CD14-positive monocyte (primary cell): ENCODE data around the gene SEC61B. TPM values are rescaled to one million over a fixed set of nuclear protein-coding genes. Genes with fewer than 3 reads are reported as not detected.

Experiments
- DNase-seq, 3 donors: peaks; one replicate each; pipeline ENCODE4 v3.0.0-alpha.2; 2011 to 2022
- H2AFZ ChIP-seq: 2 replicates; pipeline ENCODE4 v1.6.0; 2012; ENCODE audit warnings: mild to moderate bottlenecking, low read depth, low read length, inconsistent platforms; ENCODE audit not compliant: insufficient read depth, poor library complexity, severe bottlenecking
- H3K27ac ChIP-seq, 2 donors: 1 replicate in 1 of 2; 2 replicates in 1 of 2; pipeline ENCODE4 v1.5.1; 2012 to 2013; ENCODE audit warnings: low read length in 2 of 2, control low read depth in 1 of 2, inconsistent platforms in 1 of 2, low read depth in 1 of 2, mild to moderate bottlenecking in 1 of 2
- H3K27me3 ChIP-seq, 2 donors: one replicate each; pipeline versions ENCODE4 v1.6.0 to v1.6.1; 2011 to 2013; ENCODE audit warnings: low read length in 2 of 2; ENCODE audit not compliant: control insufficient read depth in 2 of 2, insufficient read depth in 2 of 2
- H3K36me3 ChIP-seq, 2 donors: replicated peaks in 1 of 2; 1 replicate in 1 of 2; 2 replicates in 1 of 2; pipeline versions ENCODE4 v1.5.1 to v1.6.1; 2012 to 2013; ENCODE audit warnings: low read length in 2 of 2, control low read depth in 1 of 2, inconsistent platforms in 1 of 2, mild to moderate bottlenecking in 1 of 2; ENCODE audit not compliant: insufficient read depth in 2 of 2, control insufficient read depth in 1 of 2
- H3K4me1 ChIP-seq, 2 donors: 1 replicate in 1 of 2; 2 replicates in 1 of 2; pipeline versions ENCODE4 v1.5.1 to v1.6.1; 2012 to 2013; ENCODE audit warnings: low read length in 2 of 2, control low read depth in 1 of 2, inconsistent platforms in 1 of 2, mild to moderate bottlenecking in 1 of 2, moderate library complexity in 1 of 2; ENCODE audit not compliant: insufficient read depth in 2 of 2, control insufficient read depth in 1 of 2
- H3K4me2 ChIP-seq: replicated peaks from 2 replicates; pipeline ENCODE3; 2012; ENCODE audit warnings: low read length, moderate library complexity, mild to moderate bottlenecking; ENCODE audit not compliant: poor library complexity, severe bottlenecking; ENCODE audit errors: extremely low read depth
- H3K4me3 ChIP-seq, 3 experiments: fragments of 200-600 bp in 1 of 3; sonication (generic) in 1 of 3; replicated peaks in 1 of 3; 1 replicate in 2 of 3; 2 replicates in 1 of 3; pipeline ENCODE4 v1.5.1; 2011 to 2013; ENCODE audit warnings: low read length in 3 of 3, mild to moderate bottlenecking in 3 of 3, control low read depth in 2 of 3, low read depth in 2 of 3, inconsistent platforms in 1 of 3, moderate library complexity in 1 of 3
- H3K79me2 ChIP-seq: 2 replicates; pipeline ENCODE4 v1.6.0; 2012; ENCODE audit warnings: mild to moderate bottlenecking, control low read depth, inconsistent platforms, low read length, moderate library complexity; ENCODE audit not compliant: insufficient read depth
- H3K9ac ChIP-seq: 2 replicates; pipeline ENCODE4 v1.6.0; 2017; ENCODE audit warnings: low read length, mild to moderate bottlenecking; ENCODE audit not compliant: insufficient read depth, poor library complexity, severe bottlenecking
- H3K9me3 ChIP-seq, 2 donors: replicated peaks in 1 of 2; 1 replicate in 1 of 2; 2 replicates in 1 of 2; pipeline versions ENCODE4 v1.5.1 to v1.6.1; 2012 to 2013; ENCODE audit warnings: low read length in 2 of 2, control low read depth in 1 of 2; ENCODE audit not compliant: control insufficient read depth in 1 of 2, insufficient read depth in 1 of 2
- H4K20me1 ChIP-seq: 2 replicates; pipeline ENCODE4 v1.6.0; 2012; ENCODE audit warnings: mild to moderate bottlenecking, low read length, control low read depth, moderate library complexity; ENCODE audit not compliant: insufficient read depth
- H3K27ac Mint-ChIP-seq, 7 donors: one replicate each; pipeline ENCODE4 v1.8.0; 2020; ENCODE audit warnings: mild to moderate bottlenecking in 7 of 7, mixed read lengths in 7 of 7, moderate library complexity in 6 of 7, inconsistent platforms in 2 of 7
- H3K27me3 Mint-ChIP-seq, 3 donors: one replicate each; pipeline ENCODE4 v1.8.0; 2021 to 2022; ENCODE audit warnings: low read depth in 3 of 3, mild to moderate bottlenecking in 3 of 3, mixed read lengths in 3 of 3, moderate library complexity in 3 of 3, inconsistent platforms in 1 of 3
- H3K36me3 Mint-ChIP-seq, 2 donors: one replicate each; pipeline ENCODE4 v1.8.0; 2020; ENCODE audit warnings: mixed read lengths in 2 of 2, inconsistent platforms in 1 of 2, mild to moderate bottlenecking in 1 of 2
- H3K4me1 Mint-ChIP-seq: one replicate; pipeline ENCODE4 v1.8.0; 2020; ENCODE audit warnings: mild to moderate bottlenecking, mixed read lengths
- H3K4me3 Mint-ChIP-seq, 2 donors: one replicate each; pipeline ENCODE4 v1.8.0; 2020; ENCODE audit warnings: mild to moderate bottlenecking in 2 of 2, mixed read lengths in 2 of 2, moderate library complexity in 1 of 2
- H3K9me3 Mint-ChIP-seq, 7 donors: one replicate each; pipeline ENCODE4 v1.8.0; 2020 to 2022; ENCODE audit warnings: mixed read lengths in 7 of 7, mild to moderate bottlenecking in 6 of 7, moderate library complexity in 6 of 7, inconsistent platforms in 2 of 7
- CTCF ChIP-seq: fragments of 200-600 bp; IDR thresholded peaks from one replicate; pipeline ENCODE4 v1.8.0; 2022; ENCODE audit warnings: antibody characterized with exemption, mild to moderate bottlenecking
- WGBS: methylation state at CpG from one replicate; pipeline ENCODE4 v1.1.5; 2013; ENCODE audit warnings: missing lambda C conversion rate; ENCODE audit not compliant: insufficient coverage; 5-methylcytosine and 5-hydroxymethylcytosine counted together
- intact Hi-C, 2 donors: fragments of 100-400 bp; cut with micrococcal nuclease; formaldehyde crosslinking; loops; one replicate each; pipeline versions ENCODE4 v1.15.0 to v1.15.1; 2023
- polyA plus RNA-seq, 3 donors: library from polyadenylated mRNA; depleted of rRNA in 1 of 3; unstranded in 2 of 3; stranded (reverse) in 1 of 3; fragments of 300-500 nt in 2 of 3; fragments of >200 nt in 1 of 3; fragmentation: Illumina TruSeq in 2 of 3; gene quantifications; 1 replicate in 2 of 3; 2 replicates in 1 of 3; pipeline ENCODE4 v1.2.3, GENCODE V29; 2012 to 2021

SEC61B gene
- polyA plus RNA-seq, 3 donors: 117 to 443 (median 421) TPM

- Mint-ChIP-seq H3K9me3 (no peaks in the 10 kb centered on the region), H3K27ac (no peak overlapping the region), H3K4me1 (peaks cover 9% of the 10 kb centered on the region), H3K4me3 (no peak overlapping the region), H3K36me3 (peaks cover 61 to 74% of the 10 kb centered on the region in 2 donors), H3K27me3 (no peaks in the 10 kb centered on the region)
- Histone ChIP-seq H3K79me2 (peaks cover 10% of the 10 kb centered on the region), H3K9ac (no peak overlapping the region), H4K20me1 (peaks cover 18% of the 10 kb centered on the region), H3K36me3 (peaks cover 58 to 77% of the 10 kb centered on the region in 2 donors), H3K27ac (no peak overlapping the region), H3K4me3 (no peak overlapping the region), H3K9me3 (no peaks in the 10 kb centered on the region), H3K27me3 (no peaks in the 10 kb centered on the region), H3K4me1 (no peaks in the 10 kb centered on the region), H3K4me2 (no peak overlapping the region), H2AFZ (no peak overlapping the region)
- peak; percentile 65 for TF ChIP-seq CTCF
- intact Hi-C loops: no loop called here
- DNase-seq: no peak
- WGBS: 100% methylated on average over 1 of the region's 2 CpGs
These were observed 9.6 kb downstream of the SEC61B start for GRCh38 chr9:99231711-99232110.

GRCh38 chr9:99234618-99235017, 12.5 kb downstream of the SEC61B start:
- H3K36me3 Mint-ChIP-seq: peaks cover 56 to 64% of the 10 kb centered on the region in 2 donors
- Histone ChIP-seq H3K36me3 (peaks cover 37 to 67% of the 10 kb centered on the region in 2 donors), H3K27ac (no peak overlapping the region), H3K9ac (no peak overlapping the region), H3K9me3 (no peaks in the 10 kb centered on the region), H3K27me3 (no peaks in the 10 kb centered on the region), H4K20me1 (no peaks in the 10 kb centered on the region), H3K79me2 (no peaks in the 10 kb centered on the region), H3K4me1 (no peaks in the 10 kb centered on the region), H3K4me3 (no peak overlapping the region), H3K4me2 (no peak overlapping the region), H2AFZ (no peak overlapping the region)
- H3K4me3 Mint-ChIP-seq: no peak overlapping the region
- H3K9me3 Mint-ChIP-seq: no peaks in the 10 kb centered on the region
- H3K27ac Mint-ChIP-seq: peak overlapping the region in 1 of 7 donors; percentile 42
- WGBS: 90% methylated on average over 2 of the region's 2 CpGs
- H3K4me1 Mint-ChIP-seq: peaks cover 10% of the 10 kb centered on the region
- TF ChIP-seq CTCF: no peak
- no peak for DNase-seq
- no peaks in the 10 kb centered on the region for H3K27me3 Mint-ChIP-seq
- intact Hi-C loops: no loop called here
